ENCODE results near the gene SALL1. TPM values are rescaled to one million over a fixed set of nuclear protein-coding genes. Genes with fewer than 3 reads are reported as not detected.

SALL1 gene
- total RNA-seq, 1 donor from 2014 or later = 0.73 TPM

- Mint-ChIP-seq H3K4me3 (ENCODE audit: unreplicated experiment) (no peak overlapping the region), H3K27ac (ENCODE audit: unreplicated experiment) (no peak overlapping the region), H3K27me3 (ENCODE audit: unreplicated experiment) (peaks cover 3% of the 10 kb centered on the region)
These were observed 13.0 kb upstream of the SALL1 start for GRCh38 chr16:51163894-51164566.

GRCh38 chr16:51163366-51163765, 12.3 kb upstream of the SALL1 start:
- H3K4me3 Mint-ChIP-seq (ENCODE audit: unreplicated experiment) = no peak overlapping the region
- peaks cover 9% of the 10 kb centered on the region for H3K27me3 Mint-ChIP-seq (ENCODE audit: unreplicated experiment)
- H3K36me3 Mint-ChIP-seq (ENCODE audit: unreplicated experiment) = no peaks in the 10 kb centered on the region

More at GRCh38 chr16:51163894-51164566, 13.0 kb upstream of the SALL1 start:
- DNase-seq (ENCODE audit: extremely low spot score, unreplicated experiment) = no peak
- TF ChIP-seq, protein P1, sequence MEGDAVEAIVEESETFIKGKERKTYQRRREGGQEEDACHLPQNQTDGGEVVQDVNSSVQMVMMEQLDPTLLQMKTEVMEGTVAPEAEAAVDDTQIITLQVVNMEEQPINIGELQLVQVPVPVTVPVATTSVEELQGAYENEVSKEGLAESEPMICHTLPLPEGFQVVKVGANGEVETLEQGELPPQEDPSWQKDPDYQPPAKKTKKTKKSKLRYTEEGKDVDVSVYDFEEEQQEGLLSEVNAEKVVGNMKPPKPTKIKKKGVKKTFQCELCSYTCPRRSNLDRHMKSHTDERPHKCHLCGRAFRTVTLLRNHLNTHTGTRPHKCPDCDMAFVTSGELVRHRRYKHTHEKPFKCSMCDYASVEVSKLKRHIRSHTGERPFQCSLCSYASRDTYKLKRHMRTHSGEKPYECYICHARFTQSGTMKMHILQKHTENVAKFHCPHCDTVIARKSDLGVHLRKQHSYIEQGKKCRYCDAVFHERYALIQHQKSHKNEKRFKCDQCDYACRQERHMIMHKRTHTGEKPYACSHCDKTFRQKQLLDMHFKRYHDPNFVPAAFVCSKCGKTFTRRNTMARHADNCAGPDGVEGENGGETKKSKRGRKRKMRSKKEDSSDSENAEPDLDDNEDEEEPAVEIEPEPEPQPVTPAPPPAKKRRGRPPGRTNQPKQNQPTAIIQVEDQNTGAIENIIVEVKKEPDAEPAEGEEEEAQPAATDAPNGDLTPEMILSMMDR (IDR thresholded peaks at IDR 0.05) = no peak
- Mint-ChIP-seq H3K36me3 (ENCODE audit: unreplicated experiment) (no peaks in the 10 kb centered on the region), H3K9me3 (ENCODE audit: unreplicated experiment) (no peaks in the 10 kb centered on the region), H3K4me1 (ENCODE audit: unreplicated experiment) (no peaks in the 10 kb centered on the region)

DNA sequence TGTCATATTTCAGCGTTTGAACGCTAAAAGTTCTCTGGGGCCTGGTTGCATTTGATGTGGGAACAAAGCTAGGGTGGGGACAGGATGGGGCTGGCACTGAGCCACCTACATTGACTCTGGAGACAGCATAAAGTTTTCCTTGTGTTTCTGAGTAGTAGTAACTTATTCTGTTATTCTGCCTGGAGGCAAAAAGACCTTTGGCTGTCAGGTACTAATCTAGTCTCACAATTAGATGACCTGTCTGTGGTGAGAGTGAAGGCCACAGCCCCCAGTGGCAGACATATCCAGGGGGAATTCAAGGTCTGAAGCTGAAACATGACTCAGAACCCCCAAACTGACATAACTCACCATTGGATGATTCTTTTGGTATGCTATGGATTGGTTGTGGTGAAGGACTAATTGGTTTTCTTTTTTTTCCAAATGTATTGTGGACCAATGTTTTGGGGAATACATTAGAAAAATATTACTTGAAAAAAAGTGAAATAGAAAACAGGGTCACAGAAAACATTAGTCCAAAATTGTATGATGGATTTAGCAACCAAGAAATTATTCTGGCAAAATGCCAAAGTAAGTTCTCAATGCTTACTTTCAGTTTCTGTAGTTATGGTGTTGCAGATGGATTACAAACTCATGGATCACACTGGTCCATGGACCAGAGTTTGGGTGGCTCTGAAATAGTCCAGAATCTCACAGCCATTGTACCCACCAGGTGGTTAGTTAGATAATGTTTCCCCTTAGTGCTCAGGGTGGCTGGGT, 10.5 kb upstream of the SALL1 start:
- Mint-ChIP-seq H3K4me1 (ENCODE audit: unreplicated experiment) (no peaks in the 10 kb centered on the region), H3K9me3 (ENCODE audit: unreplicated experiment) (no peaks in the 10 kb centered on the region), H3K36me3 (ENCODE audit: unreplicated experiment) (no peaks in the 10 kb centered on the region), H3K4me3 (ENCODE audit: unreplicated experiment) (no peak overlapping the region), H3K27ac (ENCODE audit: unreplicated experiment) (no peak overlapping the region), H3K27me3 (ENCODE audit: unreplicated experiment) (peaks cover 25% of the 10 kb centered on the region)
- TF ChIP-seq, protein P1 (IDR thresholded peaks at IDR 0.05) = no peak
- DNase-seq (ENCODE audit: extremely low spot score, unreplicated experiment) = no peak

More at GRCh38 chr16:51163366-51163765, 12.3 kb upstream of the SALL1 start:
- H3K4me1 Mint-ChIP-seq (ENCODE audit: unreplicated experiment) = no peaks in the 10 kb centered on the region
- DNase-seq (ENCODE audit: extremely low spot score, unreplicated experiment) = no peak
- TF ChIP-seq, protein P1 (IDR thresholded peaks at IDR 0.05) = no peak
- no peaks in the 10 kb centered on the region for H3K9me3 Mint-ChIP-seq (ENCODE audit: unreplicated experiment)
- no peak overlapping the region for H3K27ac Mint-ChIP-seq (ENCODE audit: unreplicated experiment)

DNA sequence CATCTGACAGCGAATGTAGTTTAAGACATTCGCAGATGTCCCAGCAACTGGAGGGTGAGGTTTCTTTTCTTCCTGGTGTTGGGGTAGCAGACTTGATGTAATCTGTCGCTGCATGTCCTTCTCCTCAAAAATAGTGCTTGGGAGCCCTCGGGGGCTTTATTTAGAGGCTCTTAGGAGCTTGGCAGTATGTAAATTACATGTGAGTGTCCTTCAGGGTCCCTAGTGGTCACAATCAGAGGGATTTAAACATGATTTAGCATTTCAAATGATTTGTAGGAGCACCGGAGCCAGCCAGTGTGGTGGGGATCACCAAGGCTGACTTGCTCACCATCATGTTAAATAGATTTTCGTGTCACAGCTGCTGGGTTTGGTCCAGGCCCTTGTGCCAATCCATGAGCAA, 8.8 kb upstream of the SALL1 start:
- Mint-ChIP-seq H3K36me3 (ENCODE audit: unreplicated experiment) (no peaks in the 10 kb centered on the region), H3K4me3 (ENCODE audit: unreplicated experiment) (no peak overlapping the region), H3K27ac (ENCODE audit: unreplicated experiment) (no peak overlapping the region), H3K4me1 (ENCODE audit: unreplicated experiment) (peaks cover 10% of the 10 kb centered on the region), H3K27me3 (ENCODE audit: unreplicated experiment) (peaks cover 40% of the 10 kb centered on the region), H3K9me3 (ENCODE audit: unreplicated experiment) (no peaks in the 10 kb centered on the region)
- DNase-seq (ENCODE audit: extremely low spot score, unreplicated experiment) = no peak
- TF ChIP-seq, protein P1 (IDR thresholded peaks at IDR 0.05) = no peak

DNA sequence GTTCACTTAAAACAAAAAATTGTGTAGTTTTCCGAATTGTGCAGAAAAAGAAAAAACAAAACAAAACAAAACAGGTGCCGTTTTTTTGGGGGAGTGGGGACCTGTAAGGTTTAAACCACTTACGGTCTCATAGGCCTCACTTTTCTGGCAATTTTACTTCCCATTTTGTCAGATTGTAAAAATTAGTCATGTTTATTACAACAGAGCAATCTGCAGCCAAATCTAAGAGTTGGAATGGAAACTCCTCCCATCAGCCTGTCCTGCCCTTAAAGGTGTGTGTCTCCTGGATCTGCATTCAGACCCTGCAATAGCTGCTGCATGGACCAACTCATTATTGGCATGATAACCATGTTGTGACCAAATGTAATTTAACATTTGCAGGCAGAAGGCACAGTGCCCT, 8.2 kb upstream of the SALL1 start:
- Mint-ChIP-seq H3K27ac (ENCODE audit: unreplicated experiment) (no peak overlapping the region), H3K36me3 (ENCODE audit: unreplicated experiment) (no peaks in the 10 kb centered on the region), H3K4me3 (ENCODE audit: unreplicated experiment) (no peak overlapping the region), H3K27me3 (ENCODE audit: unreplicated experiment) (peaks cover 44% of the 10 kb centered on the region), H3K4me1 (ENCODE audit: unreplicated experiment) (peaks cover 10% of the 10 kb centered on the region), H3K9me3 (ENCODE audit: unreplicated experiment) (no peaks in the 10 kb centered on the region)
- TF ChIP-seq, protein P1 (IDR thresholded peaks at IDR 0.05) = no peak
- no peak for DNase-seq (ENCODE audit: extremely low spot score, unreplicated experiment)

Data from osteocyte (in vitro differentiated cells).